Stimulated activated naive B cell treated with anti-CD40 and anti-IgM and Interleukin-4, amounts not matched to agents 10 μg/mL and 1 μg/mL and 100 μg/mL, for 72 hours (primary cell): Measurements from ENCODE around the gene SSR1.
"Not testable (repeated sequence)": the region's sequence is repeated elsewhere in the genome, so short reads cannot be mapped to it uniquely, and the experiment has no call there.

Source experiments
- ATAC-seq, 2 donors: fragments of 150-1000 bp; cut with Tn5 transposase; replicated peaks; 2 replicates each; pipeline ENCODE4 v1.10.0; 2021; ENCODE audit warnings: moderate library complexity in 1 of 2
- DNase-seq: peaks from one replicate; pipeline ENCODE4 v3.0.0; 2021
- H3K27ac Mint-ChIP-seq: one replicate; pipeline ENCODE4 v1.8.0; 2022; ENCODE audit warnings: mild to moderate bottlenecking, mixed read lengths
- H3K27me3 Mint-ChIP-seq, 2 donors: one replicate each; pipeline ENCODE4 v1.8.0; 2022; ENCODE audit warnings: mixed read lengths in 2 of 2
- H3K36me3 Mint-ChIP-seq, 2 donors: one replicate each; pipeline ENCODE4 v1.8.0; 2022; ENCODE audit warnings: mixed read lengths in 2 of 2, mild to moderate bottlenecking in 1 of 2
- H3K4me1 Mint-ChIP-seq, 2 donors: one replicate each; pipeline ENCODE4 v1.8.0; 2022; ENCODE audit warnings: mixed read lengths in 2 of 2, mild to moderate bottlenecking in 1 of 2
- H3K4me3 Mint-ChIP-seq, 2 donors: one replicate each; pipeline ENCODE4 v1.8.0; 2022; ENCODE audit warnings: mild to moderate bottlenecking in 2 of 2, mixed read lengths in 2 of 2, moderate library complexity in 1 of 2
- H3K9me3 Mint-ChIP-seq, 2 donors: one replicate each; pipeline ENCODE4 v1.8.0; 2022; ENCODE audit warnings: mixed read lengths in 2 of 2, mild to moderate bottlenecking in 1 of 2

The SSR1 gene

GRCh38 chr6:7264041-7264440, 49.0 kb downstream of the SSR1 start:
- H3K27ac Mint-ChIP-seq = peak overlapping the region; percentile 14
- H3K4me1 Mint-ChIP-seq = peaks cover 15 to 30% of the 10 kb centered on the region in 2 donors
- H3K9me3 Mint-ChIP-seq = peaks cover 2 to 3% of the 10 kb centered on the region in 2 donors
- H3K4me3 Mint-ChIP-seq = no peak overlapping the region
- peaks cover 12 to 19% of the 10 kb centered on the region in 2 donors for H3K27me3 Mint-ChIP-seq
- ATAC-seq (no peak), DNase-seq (no peak)
- H3K36me3 Mint-ChIP-seq = peaks cover 3 to 12% of the 10 kb centered on the region in 2 donors

GRCh38 chr6:7263519-7263805, 49.5 kb downstream of the SSR1 start:
- H3K36me3 Mint-ChIP-seq, H3K9me3 Mint-ChIP-seq, H3K4me3 Mint-ChIP-seq, H3K27ac Mint-ChIP-seq, ATAC-seq, DNase-seq: not testable (repeated sequence)
- H3K27me3 Mint-ChIP-seq = peaks cover 13 to 20% of the 10 kb centered on the region in 2 donors
- peaks cover 16 to 30% of the 10 kb centered on the region in 2 donors for H3K4me1 Mint-ChIP-seq

- Mint-ChIP-seq H3K9me3 (peaks cover 2 to 3% of the 10 kb centered on the region in 2 donors), H3K4me1 (peaks cover 16 to 30% of the 10 kb centered on the region in 2 donors), H3K27me3 (peaks cover 13 to 20% of the 10 kb centered on the region in 2 donors), H3K27ac (no peak overlapping the region), H3K4me3 (peak overlapping the region in 1 of 2 donors; percentile 88), H3K36me3 (peaks cover 3 to 5% of the 10 kb centered on the region in 2 donors)
- ATAC-seq (no peak), DNase-seq (no peak)
Measured at GRCh38 chr6:7262746-7263518, 50.1 kb downstream of the SSR1 start.

DNA sequence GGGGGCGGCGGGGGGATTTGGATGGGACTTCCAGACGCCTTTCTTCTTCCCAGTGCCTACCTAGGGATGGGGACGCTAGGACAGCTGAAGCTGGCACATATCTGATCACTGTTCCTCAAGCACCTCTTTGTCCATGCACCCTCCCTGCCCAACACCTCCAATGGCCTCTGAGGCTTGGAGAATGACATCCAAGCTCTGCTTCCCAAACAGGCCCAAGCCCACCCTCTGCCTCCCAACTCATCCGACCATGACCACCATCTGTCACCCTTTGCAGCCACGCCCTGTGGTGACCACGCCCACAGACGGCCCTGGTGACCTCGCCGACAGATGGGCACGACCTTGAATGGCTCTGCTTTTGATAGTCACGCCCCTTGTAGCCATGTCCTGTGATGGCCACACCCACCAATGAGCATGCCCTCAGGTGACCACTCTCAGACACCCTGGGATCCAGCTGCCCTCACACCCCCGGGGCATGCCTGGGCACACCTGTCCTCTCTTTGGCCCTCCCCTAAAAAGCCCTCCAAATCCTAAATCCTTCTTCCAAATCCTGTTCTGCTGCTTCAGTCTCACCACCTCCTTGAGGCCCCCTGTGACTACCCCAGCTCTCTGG, 51.0 kb downstream of the SSR1 start:
- H3K4me1 Mint-ChIP-seq = peaks cover 16 to 30% of the 10 kb centered on the region in 2 donors
- peak overlapping the region; percentile 63 for H3K27ac Mint-ChIP-seq

DNA sequence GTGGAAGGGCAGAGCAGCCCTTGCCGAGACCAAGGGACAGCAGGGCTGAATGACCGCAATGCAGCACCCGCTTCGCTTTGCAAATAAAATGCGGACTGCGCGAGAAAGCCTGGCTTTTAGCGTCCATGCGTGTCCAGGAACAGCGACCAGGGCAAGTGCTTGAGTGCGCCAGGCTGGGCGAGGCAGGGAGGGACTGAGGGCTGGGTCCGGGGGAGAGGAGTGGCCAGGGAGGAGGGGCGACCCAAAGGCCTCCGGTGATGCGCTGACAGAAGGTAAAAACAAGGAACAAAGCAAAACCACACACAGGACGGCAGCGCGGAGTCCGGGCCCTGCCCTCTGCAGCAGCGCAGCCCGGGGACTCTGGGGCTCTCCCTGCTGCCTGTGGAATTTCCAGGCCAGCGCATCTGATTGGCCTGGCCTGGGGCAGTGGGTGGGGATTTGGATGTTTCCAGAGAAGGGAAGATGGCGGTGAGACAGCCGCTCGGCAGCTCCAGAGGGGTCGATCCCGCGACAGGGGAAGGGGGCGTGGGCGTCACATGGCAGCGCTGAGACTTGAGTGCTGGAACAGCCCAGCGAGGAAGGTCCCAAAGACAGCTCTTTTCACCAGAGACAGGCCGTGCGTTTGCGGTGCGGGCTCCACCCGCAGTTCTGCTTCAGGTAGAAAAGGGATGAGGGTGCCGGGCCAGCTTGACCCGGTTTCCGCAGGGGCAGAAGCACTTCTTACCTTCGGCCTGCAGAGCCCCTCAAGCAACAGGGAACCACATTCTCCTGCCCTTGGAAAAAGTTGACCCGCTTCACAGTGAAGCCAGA, 51.8 kb downstream of the SSR1 start:
- peak overlapping the region; percentile 86 for H3K27ac Mint-ChIP-seq
- peaks cover 16 to 30% of the 10 kb centered on the region in 2 donors for H3K4me1 Mint-ChIP-seq
- peaks cover 3 to 4% of the 10 kb centered on the region in 2 donors for H3K9me3 Mint-ChIP-seq
- H3K27me3 Mint-ChIP-seq = peaks cover 13 to 20% of the 10 kb centered on the region in 2 donors
- DNase-seq (peak; percentile 70), ATAC-seq (peak; percentile 95)
- H3K4me3 Mint-ChIP-seq = peak overlapping the region; percentile 88 to 96
- peaks cover 4% of the 10 kb centered on the region in 2 donors for H3K36me3 Mint-ChIP-seq

More for the DNA sequence above, 51.0 kb downstream of the SSR1 start:
- DNase-seq (no peak), ATAC-seq (no peak)
- Mint-ChIP-seq H3K36me3 (no peaks in the 10 kb centered on the region), H3K4me3 (peak overlapping the region; percentile 88 to 96), H3K9me3 (peaks cover 2 to 3% of the 10 kb centered on the region in 2 donors), H3K27me3 (peaks cover 13 to 20% of the 10 kb centered on the region in 2 donors)

DNA sequence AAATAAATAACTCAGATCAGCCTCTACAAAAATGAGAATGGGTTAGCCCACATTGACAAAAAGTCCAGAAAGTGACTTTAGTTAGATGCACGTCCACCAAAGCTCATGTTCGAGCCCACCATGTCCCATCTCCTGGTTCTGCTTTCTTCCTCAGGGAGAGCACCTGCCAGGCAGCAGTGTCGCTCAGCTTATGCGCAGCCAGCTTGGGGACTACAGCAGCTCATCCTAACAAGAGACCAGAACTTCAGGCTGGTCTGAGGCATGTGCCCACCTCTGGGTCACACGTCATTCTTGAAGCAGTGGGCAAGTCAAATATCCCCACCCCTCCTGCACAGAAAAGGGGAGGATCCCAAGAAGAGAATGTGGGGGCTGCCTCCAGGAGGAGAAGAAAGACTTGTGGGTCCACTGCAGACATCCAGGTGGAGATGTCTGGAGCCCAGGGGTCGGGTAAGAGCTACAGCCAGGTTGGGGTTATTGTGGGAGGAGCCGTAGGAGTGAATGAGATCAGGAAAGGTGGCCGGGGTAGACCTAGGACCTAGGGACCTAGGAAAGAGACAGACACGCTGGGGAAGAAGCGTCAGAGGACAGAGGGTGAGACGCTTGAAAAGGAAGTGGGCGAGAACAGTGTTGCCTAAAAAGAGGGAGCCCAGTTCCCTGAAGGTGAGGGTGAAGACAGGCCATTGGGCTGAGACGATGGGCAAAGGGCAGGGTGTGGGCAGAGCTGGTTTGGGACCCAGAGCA, 52.5 kb downstream of the SSR1 start:
- H3K4me3 Mint-ChIP-seq = peak overlapping the region; percentile 88 to 96
- H3K36me3 Mint-ChIP-seq = peaks cover 4% of the 10 kb centered on the region in 2 donors
- peak overlapping the region; percentile 86 for H3K27ac Mint-ChIP-seq
- H3K4me1 Mint-ChIP-seq = peaks cover 16 to 30% of the 10 kb centered on the region in 2 donors
- DNase-seq (no peak), ATAC-seq (peak; percentile 21 to 33)
- peaks cover 13 to 20% of the 10 kb centered on the region in 2 donors for H3K27me3 Mint-ChIP-seq
- peaks cover 2 to 3% of the 10 kb centered on the region in 2 donors for H3K9me3 Mint-ChIP-seq

DNA sequence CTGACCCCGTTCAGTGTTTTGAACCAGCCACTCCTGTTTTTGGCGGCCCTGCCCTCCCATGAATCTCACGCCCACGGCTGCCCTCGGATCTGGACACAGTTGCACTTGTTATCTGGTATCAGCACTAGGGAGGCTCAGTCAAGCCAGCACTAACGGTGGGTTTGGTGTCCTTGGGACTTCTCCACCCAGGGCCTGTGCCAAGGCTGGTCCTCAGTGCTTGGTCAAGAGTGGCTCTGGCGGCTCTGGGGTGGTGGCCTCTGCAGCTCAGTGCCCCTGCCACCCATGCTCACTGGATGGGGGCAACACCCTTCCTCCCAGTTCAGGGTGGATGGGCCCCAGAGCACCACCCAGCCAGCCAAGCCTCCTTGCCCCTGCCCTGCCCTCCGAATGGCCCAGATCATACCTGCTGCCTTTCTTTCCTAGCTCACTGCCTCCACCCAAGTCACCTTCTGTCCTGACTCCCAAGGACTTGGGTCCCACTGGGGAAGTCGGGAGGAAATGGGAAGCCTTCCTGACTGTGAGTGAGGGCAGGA, 54.7 kb downstream of the SSR1 start:
- Mint-ChIP-seq H3K9me3 (peaks cover 2 to 3% of the 10 kb centered on the region in 2 donors), H3K27ac (no peak overlapping the region), H3K4me1 (peaks cover 16 to 30% of the 10 kb centered on the region in 2 donors), H3K27me3 (peaks cover 13 to 20% of the 10 kb centered on the region in 2 donors), H3K36me3 (peaks cover 4% of the 10 kb centered on the region in 2 donors), H3K4me3 (no peak overlapping the region)
- no peak for DNase-seq
- ATAC-seq = no peak

- Mint-ChIP-seq H3K4me3 (no peak overlapping the region), H3K27ac (no peak overlapping the region), H3K36me3 (peaks cover 4% of the 10 kb centered on the region in 2 donors), H3K9me3 (peaks cover 2 to 3% of the 10 kb centered on the region in 2 donors), H3K27me3 (peaks cover 13 to 20% of the 10 kb centered on the region in 2 donors), H3K4me1 (peaks cover 16 to 30% of the 10 kb centered on the region in 2 donors)
- no peak for DNase-seq
- no peak for ATAC-seq
Measured at GRCh38 chr6:7257521-7258230, 55.3 kb downstream of the SSR1 start.

DNA sequence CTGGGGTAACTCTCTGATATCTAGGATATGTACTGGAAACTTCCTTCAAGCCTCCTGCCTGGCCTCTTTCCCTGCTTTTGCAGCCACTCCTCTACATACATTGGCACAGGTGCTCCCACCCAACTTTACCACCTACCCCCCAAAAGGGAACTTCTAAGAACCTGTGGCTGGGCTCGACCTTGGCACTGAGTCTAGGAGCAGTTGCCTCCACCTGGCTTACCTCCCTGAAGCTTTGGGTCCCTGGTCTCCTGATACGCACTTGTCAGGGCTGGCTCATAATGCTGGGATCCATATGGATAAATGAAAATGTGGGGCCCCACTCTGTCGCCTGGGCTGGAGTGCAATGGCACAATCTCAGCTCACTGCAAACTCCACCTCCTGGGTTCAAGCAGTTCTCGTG, 56.2 kb downstream of the SSR1 start:
- no peak overlapping the region for H3K27ac Mint-ChIP-seq

GRCh38 chr6:7255918-7256317, 57.1 kb downstream of the SSR1 start:
- Mint-ChIP-seq H3K9me3 (peaks cover 0 to 2% of the 10 kb centered on the region in 2 donors), H3K27me3 (peaks cover 13 to 20% of the 10 kb centered on the region in 2 donors), H3K4me1 (peaks cover 8 to 15% of the 10 kb centered on the region in 2 donors), H3K36me3 (peaks cover 4 to 11% of the 10 kb centered on the region in 2 donors), H3K4me3 (no peak overlapping the region), H3K27ac (no peak overlapping the region)
- ATAC-seq (no peak), DNase-seq (no peak)

More for the DNA sequence above, 56.2 kb downstream of the SSR1 start:
- Mint-ChIP-seq H3K27me3 (peaks cover 13 to 20% of the 10 kb centered on the region in 2 donors), H3K36me3 (peaks cover 4 to 11% of the 10 kb centered on the region in 2 donors), H3K4me1 (peaks cover 11 to 23% of the 10 kb centered on the region in 2 donors), H3K9me3 (peaks cover 0 to 2% of the 10 kb centered on the region in 2 donors), H3K4me3 (no peak overlapping the region)
- no peak for ATAC-seq
- DNase-seq = no peak

- ATAC-seq = no peak
- Mint-ChIP-seq H3K4me1 (peaks cover 2 to 8% of the 10 kb centered on the region in 2 donors), H3K4me3 (no peak overlapping the region), H3K27me3 (peaks cover 9 to 13% of the 10 kb centered on the region in 2 donors), H3K9me3 (peaks cover 0 to 2% of the 10 kb centered on the region in 2 donors), H3K27ac (no peak overlapping the region), H3K36me3 (peaks cover 8 to 15% of the 10 kb centered on the region in 2 donors)
- no peak for DNase-seq
Measured at GRCh38 chr6:7254980-7255835, 57.8 kb downstream of the SSR1 start.

DNA sequence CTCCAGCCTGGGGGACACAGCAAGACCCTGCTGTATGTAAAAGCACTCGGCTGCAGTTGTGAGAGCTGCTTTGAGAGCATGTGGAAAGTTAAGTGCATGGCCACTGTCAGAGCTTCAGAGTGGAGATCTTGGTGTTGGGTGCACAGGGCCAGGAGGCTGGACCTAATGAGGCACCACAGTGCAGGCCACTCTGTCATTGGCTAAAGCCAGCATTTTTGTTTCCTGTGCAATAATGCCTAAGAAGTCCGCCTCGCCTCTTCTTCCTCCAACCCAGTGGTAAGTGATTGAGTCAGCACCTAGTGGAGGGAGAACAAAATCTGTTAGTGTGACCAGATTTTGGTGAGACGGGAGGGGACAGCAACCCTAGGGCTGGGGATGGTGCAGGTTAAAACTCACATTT, 60.6 kb downstream of the SSR1 start:
- DNase-seq = no peak
- H3K4me3 Mint-ChIP-seq = no peak overlapping the region
- peaks cover 0 to 2% of the 10 kb centered on the region in 2 donors for H3K9me3 Mint-ChIP-seq
- H3K4me1 Mint-ChIP-seq = peaks cover 2 to 9% of the 10 kb centered on the region in 2 donors
- ATAC-seq = no peak
- no peaks in the 10 kb centered on the region for H3K27me3 Mint-ChIP-seq
- no peak overlapping the region for H3K27ac Mint-ChIP-seq
- H3K36me3 Mint-ChIP-seq = peaks cover 21 to 34% of the 10 kb centered on the region in 2 donors
